ENCODE results near the gene AGAP1.
A peak's percentile ranks its signal among the peaks of the same experiment; 100 is the strongest.

The AGAP1 gene

DNA sequence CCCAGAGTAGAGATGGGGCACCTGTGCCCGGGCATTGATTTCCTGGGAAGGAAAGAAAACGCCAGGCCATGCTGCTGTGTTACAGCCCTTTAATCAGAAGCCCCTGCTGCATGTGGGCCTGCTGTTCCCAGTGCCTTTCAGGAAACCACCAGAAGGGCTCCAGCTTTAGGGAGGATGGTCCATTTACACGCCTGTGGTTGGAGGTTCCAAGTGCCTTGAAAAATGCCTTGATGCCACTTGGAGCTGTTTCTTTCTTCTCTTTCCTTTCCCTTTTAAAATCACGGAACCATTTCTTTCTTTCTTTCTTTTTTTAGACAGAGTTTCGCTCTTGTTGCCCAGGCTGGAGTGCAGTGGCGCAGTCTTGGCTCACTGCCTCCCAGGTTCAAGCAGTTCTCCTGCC, 60.5 kb downstream of the AGAP1 start:
- no peak overlapping the region for H3K4me3 ChIP-seq (replicated peaks in 1 of 2; ENCODE audit: low read depth in 2 of 2, low read length in 2 of 2)
- DNase-seq (ENCODE audit: low read depth in 2 of 2), result no peak
- no peak for TF ChIP-seq CTCF (IDR thresholded peaks at IDR 0.05; ENCODE audit: low read depth, low read length)

- DNase-seq (ENCODE audit: low read depth in 2 of 2), result no peak
- H3K4me3 ChIP-seq (replicated peaks in 1 of 2; ENCODE audit: low read depth in 2 of 2, low read length in 2 of 2), result no peak overlapping the region
- no peak for TF ChIP-seq CTCF (IDR thresholded peaks at IDR 0.05; ENCODE audit: low read depth, low read length)
Observed at GRCh38 chr2:235554936-235555335, 61.1 kb downstream of the AGAP1 start.

GRCh38 chr2:235555371-235555770, 61.5 kb downstream of the AGAP1 start:
- no peak for TF ChIP-seq CTCF (IDR thresholded peaks at IDR 0.05; ENCODE audit: low read depth, low read length)
- no peak for DNase-seq (ENCODE audit: low read depth in 2 of 2)

GRCh38 chr2:235556086-235556485, 62.2 kb downstream of the AGAP1 start:
- TF ChIP-seq CTCF (IDR thresholded peaks at IDR 0.05; ENCODE audit: low read depth, low read length), result no peak
- no peak for DNase-seq (ENCODE audit: low read depth in 2 of 2)
- H3K4me3 ChIP-seq (replicated peaks in 1 of 2; ENCODE audit: low read depth in 2 of 2, low read length in 2 of 2), result no peak overlapping the region

More at GRCh38 chr2:235555371-235555770, 61.5 kb downstream of the AGAP1 start:
- no peak overlapping the region for H3K4me3 ChIP-seq (replicated peaks in 1 of 2; ENCODE audit: low read depth in 2 of 2, low read length in 2 of 2)

DNA sequence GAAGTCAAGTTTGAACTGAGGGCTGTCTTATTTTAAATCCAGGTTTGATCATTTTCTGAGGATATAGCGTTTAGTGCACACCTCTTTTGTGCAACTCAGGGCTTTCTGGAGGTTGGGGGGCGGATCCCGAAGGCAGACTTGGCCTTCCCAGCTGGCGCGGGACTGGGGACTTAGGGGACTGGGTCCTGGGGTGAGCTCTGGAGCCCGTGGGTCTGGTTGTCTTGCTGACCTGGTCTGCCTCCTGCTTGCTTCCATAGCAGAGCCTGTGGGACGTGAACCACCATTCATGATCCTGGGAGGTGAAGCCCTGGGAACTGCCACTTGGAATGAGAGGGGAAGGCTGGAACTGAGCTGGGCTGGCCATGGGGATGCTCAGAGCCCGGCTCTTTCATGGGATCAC, 63.1 kb downstream of the AGAP1 start:
- TF ChIP-seq CTCF (IDR thresholded peaks at IDR 0.05; ENCODE audit: low read depth, low read length), result no peak
- no peak overlapping the region for H3K4me3 ChIP-seq (replicated peaks in 1 of 2; ENCODE audit: low read depth in 2 of 2, low read length in 2 of 2)
- DNase-seq (ENCODE audit: low read depth in 2 of 2), result no peak

DNA sequence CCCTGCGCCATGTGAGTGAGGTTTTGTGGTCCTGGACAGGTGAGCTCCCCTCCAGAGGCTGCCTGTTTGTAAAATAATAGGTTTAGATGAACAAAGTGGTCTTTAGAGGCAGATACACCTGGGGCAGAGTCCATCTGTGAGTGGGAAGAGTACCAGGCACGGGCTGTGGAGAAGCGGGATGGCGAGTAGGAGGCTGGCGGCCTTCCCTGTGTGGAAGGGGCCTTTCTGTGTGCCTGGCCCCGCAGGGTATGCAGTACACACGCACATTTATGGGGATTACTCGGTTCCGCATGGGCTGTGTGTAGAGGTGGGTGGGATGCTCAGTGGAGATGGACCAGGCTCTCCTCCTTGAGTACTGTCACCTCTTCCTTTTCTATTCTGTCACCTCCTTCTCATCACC, 64.1 kb downstream of the AGAP1 start:
- DNase-seq (ENCODE audit: low read depth in 2 of 2), result no peak
- H3K4me3 ChIP-seq (replicated peaks in 1 of 2; ENCODE audit: low read depth in 2 of 2, low read length in 2 of 2), result no peak overlapping the region
- no peak for TF ChIP-seq CTCF (IDR thresholded peaks at IDR 0.05; ENCODE audit: low read depth, low read length)

DNA sequence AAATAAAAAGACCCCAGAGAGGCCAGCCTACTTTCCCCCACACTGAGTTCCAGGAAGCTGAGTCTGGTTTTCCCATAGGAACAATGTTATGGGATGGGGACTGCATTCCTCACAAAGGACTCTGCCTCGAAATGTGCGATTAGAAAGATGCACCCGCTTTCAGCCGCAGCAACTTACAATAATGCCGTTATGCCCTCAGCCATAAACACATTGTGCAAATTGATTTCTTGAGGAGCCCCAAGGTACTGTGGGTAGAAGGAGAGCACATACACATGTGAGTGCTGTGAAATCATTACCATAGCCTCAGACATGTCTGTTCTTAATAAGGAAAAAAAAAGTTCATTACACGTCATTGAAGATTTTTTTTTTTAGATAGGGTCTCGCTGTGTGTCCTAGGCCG, 64.7 kb downstream of the AGAP1 start:
- DNase-seq (ENCODE audit: low read depth in 2 of 2), result peak in 1 of 2 donors; percentile 3
- H3K4me3 ChIP-seq (replicated peaks in 1 of 2; ENCODE audit: low read depth in 2 of 2, low read length in 2 of 2), result no peak overlapping the region
- TF ChIP-seq CTCF (IDR thresholded peaks at IDR 0.05; ENCODE audit: low read depth, low read length), result no peak

All from cardiac fibroblast (primary cell).